GM12892 (cell line): Measurements from ENCODE around the gene MESD.

Experiments used
- POLR2A ChIP-seq: IDR thresholded peaks from 2 replicates; pipeline ENCODE4 v1.6.1; 2011; ENCODE audit warnings: low read depth, low read length, control low read depth
- TAF1 ChIP-seq: IDR thresholded peaks from 2 replicates; pipeline ENCODE4 v1.6.1; 2011; ENCODE audit warnings: low read depth, mild to moderate bottlenecking, control low read depth, low read length, borderline replicate concordance

DNA sequence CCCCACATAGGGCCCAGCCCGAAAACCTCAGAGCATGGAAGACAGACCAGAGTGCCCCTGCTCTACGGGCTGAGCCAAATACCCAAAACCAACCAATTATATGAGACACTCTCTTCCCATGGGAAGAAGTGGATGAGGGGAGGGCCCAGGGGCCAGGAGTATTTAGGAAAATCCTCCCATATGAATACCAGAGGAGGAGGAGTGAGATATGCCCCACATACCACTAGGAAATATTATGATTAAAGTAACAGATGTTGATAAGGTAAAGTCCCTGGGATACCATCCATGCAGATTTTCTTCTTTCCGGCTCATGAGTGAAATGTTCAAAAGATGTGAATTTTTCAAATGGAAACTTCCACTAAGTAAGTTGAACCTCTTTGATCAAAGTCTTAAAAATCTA lies 50.4 kb downstream of the MESD start:
- TF ChIP-seq POLR2A (no peak), TAF1 (no peak)
